IPS-NIHi11 (cell line): ENCODE measurements around the gene NEIL1.
"Not testable (repeated sequence)": the region's sequence is repeated elsewhere in the genome, so short reads cannot be mapped to it uniquely, and the experiment has no call there.

Experiments
- DNase-seq: peaks from one replicate; pipeline ENCODE4 v3.0.0; 2012; ENCODE audit warnings: mixed read lengths, low spot score

Gene NEIL1

DNA sequence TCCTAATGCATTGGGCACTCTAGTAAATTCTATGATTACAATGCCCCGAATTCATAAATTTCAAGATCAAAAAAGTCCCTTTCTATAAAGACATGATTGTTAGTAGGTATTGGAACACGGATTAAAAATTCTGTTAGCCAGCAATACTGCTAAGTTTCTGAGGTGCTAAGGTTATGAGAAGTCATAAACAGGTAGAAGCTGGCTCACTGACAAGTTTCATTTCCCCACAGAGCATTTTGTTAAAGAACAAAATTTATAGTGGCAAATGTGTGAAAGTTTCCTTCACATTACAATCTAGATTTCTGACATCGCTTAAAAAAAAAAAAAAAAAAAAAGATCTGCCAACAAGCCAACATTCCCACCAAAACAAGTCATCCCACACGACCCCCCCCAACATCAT, 33.9 kb downstream of the NEIL1 start:
- DNase-seq, result no peak

DNA sequence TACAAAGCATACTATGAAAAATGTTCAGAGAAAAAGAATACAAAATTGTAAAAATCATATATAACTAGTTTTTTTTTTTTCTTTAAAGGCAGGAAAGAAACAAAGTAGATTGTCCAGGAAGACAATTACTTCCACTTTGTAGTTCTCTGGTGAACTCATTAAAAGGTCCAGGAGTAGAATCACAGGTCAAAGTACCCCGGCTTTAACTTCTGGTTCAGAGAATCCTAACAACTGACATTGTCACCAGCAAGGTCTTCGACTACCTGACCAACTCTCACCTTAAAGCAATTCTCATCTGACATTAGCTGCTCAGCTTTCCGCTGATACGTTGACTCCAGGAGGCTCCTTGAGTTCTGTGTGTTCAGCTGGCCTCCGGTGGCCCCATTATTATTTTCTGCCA, 37.1 kb downstream of the NEIL1 start:
- not testable (repeated sequence) for DNase-seq

DNA sequence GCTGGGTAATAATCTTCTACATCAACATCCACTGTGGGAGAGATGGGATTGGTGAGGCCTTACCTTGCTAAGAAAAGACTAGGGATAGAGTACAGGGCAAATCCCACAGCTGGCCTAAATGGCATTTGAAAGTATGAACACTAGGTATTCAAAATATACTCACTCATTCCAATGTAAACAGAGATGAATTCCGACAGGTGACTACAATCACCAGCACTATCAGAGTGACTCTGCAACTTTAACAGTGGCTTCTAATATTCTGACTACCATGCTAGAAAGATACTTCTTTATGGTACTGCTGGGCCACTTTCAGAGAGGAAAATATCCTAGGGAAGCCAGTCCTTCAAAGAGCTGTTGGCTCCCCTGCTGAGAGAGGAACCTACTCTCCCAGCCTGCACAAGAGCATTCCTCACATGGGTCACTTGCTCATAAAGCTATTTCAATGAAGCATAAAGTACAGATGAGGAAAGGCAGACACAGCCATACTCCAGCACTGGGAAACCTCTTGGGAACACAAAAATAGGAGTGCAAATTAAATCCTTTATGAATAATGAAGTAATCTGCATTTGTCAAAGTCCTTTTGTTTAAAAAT, 43.0 kb downstream of the NEIL1 start:
- peak; percentile 37 for DNase-seq

DNA sequence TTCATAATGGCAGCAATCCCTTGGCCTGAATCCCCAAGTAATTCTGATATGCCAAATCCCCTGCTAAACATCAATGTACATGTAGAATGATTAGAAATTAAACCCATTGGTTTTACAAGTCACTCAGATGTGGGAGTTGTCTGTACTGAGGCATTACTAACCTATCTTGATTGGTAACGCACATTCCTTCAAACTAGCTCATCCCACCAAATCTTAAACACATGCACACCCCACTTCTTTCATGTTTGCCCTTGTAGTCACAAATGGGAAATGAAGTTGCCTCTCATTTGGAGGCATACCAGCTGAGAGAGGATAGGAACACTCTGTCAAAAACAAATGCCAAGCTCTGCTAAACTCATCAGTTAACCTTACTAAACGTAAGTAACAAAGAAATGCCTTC, 50.7 kb downstream of the NEIL1 start:
- DNase-seq, result no peak

DNA sequence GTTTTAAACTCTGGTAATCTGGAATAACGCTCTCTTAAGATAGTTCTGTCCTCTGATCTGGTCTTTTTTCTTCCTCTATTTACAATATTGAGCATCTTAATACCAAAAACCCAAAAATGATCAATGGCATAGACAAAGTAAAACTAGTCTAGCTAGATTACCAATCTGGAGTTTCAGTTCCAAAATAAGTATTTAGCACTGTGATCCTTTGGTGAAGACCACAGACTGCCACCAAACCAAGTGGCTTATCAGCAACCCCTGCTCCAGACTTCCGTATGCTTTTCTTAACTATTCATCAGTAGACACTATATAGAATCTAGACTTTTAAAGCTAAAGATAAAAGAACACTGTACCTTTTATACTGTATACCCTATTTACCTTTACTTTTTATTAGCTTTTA, 57.1 kb downstream of the NEIL1 start:
- no peak for DNase-seq
